WTC11 (cell line): ENCODE results near the gene GGA2. TPM values are rescaled to one million over a fixed set of nuclear protein-coding genes. Genes with fewer than 3 reads are reported as not detected.

ENCODE experiments used
- ATAC-seq: fragments of 200-7000 bp; cut with Tn5 transposase; 2 replicates; pipeline ENCODE4 v1.10.0; 2021; ENCODE audit warnings: mild to moderate bottlenecking, moderate library complexity
- CTCF ChIA-PET: fragments of 300-600 bp; sonication (Branson Sonifier 250); formaldehyde crosslinking; loops from one replicate; lab custom pipeline; 2021; ENCODE audit warnings: antibody characterized with exemption; lab: Charles Lee
- POLR2A ChIA-PET: fragments of 350-600 bp; sonication (Branson Sonifier 250); formaldehyde crosslinking; loops from one replicate; lab custom pipeline; 2021; ENCODE audit warnings: antibody characterized with exemption; lab: Charles Lee
- DNase-seq: peaks from one replicate; pipeline ENCODE4 v3.0.0; 2021; ENCODE audit warnings: low spot score
- H3K27ac Mint-ChIP-seq: 2 replicates; pipeline ENCODE4 v1.8.0; 2021; ENCODE audit warnings: mixed read lengths
- H3K27me3 Mint-ChIP-seq: 2 replicates; pipeline ENCODE4 v1.8.0; 2021; ENCODE audit warnings: low read depth, mild to moderate bottlenecking, moderate library complexity, mixed read lengths
- H3K36me3 Mint-ChIP-seq: 2 replicates; pipeline ENCODE4 v1.8.0; 2021; ENCODE audit warnings: mixed read lengths
- H3K4me1 Mint-ChIP-seq: 2 replicates; pipeline ENCODE4 v1.8.0; 2022; ENCODE audit warnings: mixed read lengths
- H3K4me3 Mint-ChIP-seq: 2 replicates; pipeline ENCODE4 v1.8.0; 2021; ENCODE audit warnings: mild to moderate bottlenecking, moderate library complexity, mixed read lengths
- H3K9me3 Mint-ChIP-seq: 2 replicates; pipeline ENCODE4 v1.8.0; 2021; ENCODE audit warnings: mixed read lengths
- ARID4B ChIP-seq: sonication (generic); formaldehyde crosslinking; IDR thresholded peaks from 2 replicates; pipeline ENCODE4 v1.8.0; 2023; ENCODE audit warnings: missing genetic modification reagents, mild to moderate bottlenecking, borderline replicate concordance
- ATF1 ChIP-seq: sonication (generic); formaldehyde crosslinking; IDR thresholded peaks from 2 replicates; pipeline ENCODE4 v1.8.1; 2023; ENCODE audit warnings: mild to moderate bottlenecking, moderate library complexity, missing genetic modification reagents
- CDX4 ChIP-seq: fragments of 250-450 bp; sonication (Bioruptor Pico); IDR thresholded peaks from 2 replicates; pipeline ENCODE4 v1.9.0; 2021; ENCODE audit warnings: moderate library complexity, mild to moderate bottlenecking, inconsistent platforms, borderline replicate concordance
- ELF4 ChIP-seq: sonication (generic); formaldehyde crosslinking; IDR thresholded peaks from 2 replicates; pipeline ENCODE4 v1.8.1; 2022; ENCODE audit warnings: low read depth, mild to moderate bottlenecking, moderate library complexity, missing genetic modification reagents
- ESRRA ChIP-seq: sonication (generic); formaldehyde crosslinking; IDR thresholded peaks from 2 replicates; pipeline ENCODE4 v1.8.1; 2022; ENCODE audit warnings: mild to moderate bottlenecking, missing genetic modification reagents, borderline replicate concordance
- MAX ChIP-seq: sonication (generic); formaldehyde crosslinking; IDR thresholded peaks from 2 replicates; pipeline ENCODE4 v1.8.0; 2022; ENCODE audit warnings: mild to moderate bottlenecking, missing genetic modification reagents
- MXD4 ChIP-seq: fragments of 250-450 bp; sonication (Bioruptor Pico); IDR thresholded peaks from 2 replicates; pipeline ENCODE4 v1.8.0; 2021; ENCODE audit warnings: mild to moderate bottlenecking, moderate library complexity, borderline replicate concordance
- MYBL2 ChIP-seq: sonication (generic); formaldehyde crosslinking; IDR thresholded peaks from 2 replicates; pipeline ENCODE4 v1.8.1; 2023; ENCODE audit warnings: mild to moderate bottlenecking, moderate library complexity, missing genetic modification reagents
- OVOL2 ChIP-seq: fragments of 250-450 bp; sonication (Bioruptor Pico); IDR thresholded peaks from 2 replicates; pipeline ENCODE4 v1.9.0; 2021; ENCODE audit warnings: mild to moderate bottlenecking, borderline replicate concordance
- PRRX2 ChIP-seq: fragments of 250-450 bp; sonication (Bioruptor Pico); IDR thresholded peaks from 2 replicates; pipeline ENCODE4 v1.8.0; 2021; ENCODE audit warnings: mild to moderate bottlenecking
- TEAD4 ChIP-seq: sonication (generic); formaldehyde crosslinking; IDR thresholded peaks from 2 replicates; pipeline ENCODE4 v1.8.0; 2022; ENCODE audit warnings: mild to moderate bottlenecking, missing genetic modification reagents
- ZBTB21 ChIP-seq: sonication (generic); formaldehyde crosslinking; IDR thresholded peaks from 2 replicates; pipeline ENCODE4 v1.8.1; 2023; ENCODE audit warnings: mild to moderate bottlenecking, missing genetic modification reagents, borderline replicate concordance
- ZMAT4 ChIP-seq: fragments of 250-450 bp; sonication (Bioruptor Pico); IDR thresholded peaks from 2 replicates; pipeline ENCODE4 v1.9.0; 2021; ENCODE audit warnings: mild to moderate bottlenecking
- ZNF121 ChIP-seq: sonication (generic); formaldehyde crosslinking; IDR thresholded peaks from 2 replicates; pipeline ENCODE4 v1.8.0; 2023; ENCODE audit warnings: missing genetic modification reagents
- total RNA-seq: library from RNA; stranded (reverse); gene quantifications from 3 replicates; pipeline ENCODE4 v1.2.3, GENCODE V29; 2021
- TF ChIP-seq, protein P1 (sequence below): sonication (generic); formaldehyde crosslinking; IDR thresholded peaks from 2 replicates; pipeline ENCODE4 v1.8.1; 2023; ENCODE audit warnings: mild to moderate bottlenecking, missing genetic modification reagents, moderate library complexity
- TF ChIP-seq, protein P2 (sequence below): sonication (generic); formaldehyde crosslinking; IDR thresholded peaks from 2 replicates; pipeline ENCODE4 v1.8.0; 2022; ENCODE audit warnings: mild to moderate bottlenecking, missing genetic modification reagents

Gene GGA2
- total RNA-seq, 1 experiment from 2014 or later, result 107 TPM

GRCh38 chr16:23505180-23505665 is 5.1 kb downstream of the GGA2 start (continued):
- no peak for TF ChIP-seq ZNF121
- no peak for TF ChIP-seq MYBL2
- TF ChIP-seq ZBTB21 (CRISPR knock-in tag), result no peak
- TF ChIP-seq OVOL2 (CRISPR knock-in tag), result no peak
- TF ChIP-seq, all 79 proteins: peak for 0

DNA sequence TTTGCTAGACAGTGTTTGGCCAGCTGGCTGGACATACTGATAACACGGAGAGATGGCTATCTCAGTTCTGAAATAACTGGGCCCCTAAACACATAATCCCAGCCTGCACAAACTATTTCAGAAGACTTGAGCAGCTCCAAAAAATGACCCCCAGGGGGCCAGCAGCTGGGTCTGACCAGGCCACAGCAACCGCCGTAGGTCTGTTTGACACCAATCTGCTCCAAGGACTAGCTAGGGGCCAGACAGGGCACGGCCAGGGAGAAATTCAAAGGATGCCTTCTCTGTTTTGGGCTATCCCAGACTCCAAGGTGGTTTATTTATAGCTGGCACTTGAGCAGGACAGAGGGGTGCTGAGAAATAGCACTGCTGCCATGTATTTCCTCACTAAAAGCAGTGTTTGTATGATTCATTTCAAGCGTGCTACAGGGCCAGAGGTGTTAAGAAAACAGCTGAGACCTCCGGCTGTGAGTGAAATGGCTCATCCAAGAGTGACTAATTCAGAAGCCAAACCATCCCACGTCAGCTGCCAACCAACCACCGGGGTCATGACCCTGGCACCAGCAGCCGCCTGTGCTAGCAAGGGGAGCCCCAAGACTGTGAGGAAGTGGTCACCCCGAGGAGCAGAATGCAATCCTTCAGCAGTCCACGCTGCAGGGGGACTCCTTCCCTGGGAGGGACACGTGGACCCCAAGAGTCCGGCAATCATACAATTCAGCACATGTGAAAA is 5.7 kb downstream of the GGA2 start:
- Mint-ChIP-seq H3K9me3 (no peaks in the 10 kb centered on the region), H3K36me3 (peaks cover 12% of the 10 kb centered on the region), H3K27me3 (no peaks in the 10 kb centered on the region), H3K4me3 (no peak overlapping the region), H3K4me1 (peaks cover 70% of the 10 kb centered on the region), H3K27ac (no peak overlapping the region)
- ChIA-PET POLR2A (no interaction called here), CTCF (interaction anchor here (0.7 to 2.0 kb wide), 4 partner anchors 16 to 93 kb away, joined by 3 to 6 read pairs (median 4); no protein-coding TSS in a partner anchor)
- DNase-seq (no peak), ATAC-seq (peak; percentile 10; the same call in 1 of the 2 replicates)
- TF ChIP-seq ARID4B (CRISPR knock-in tag) (no peak), MAX (CRISPR knock-in tag) (no peak), CDX4 (CRISPR knock-in tag) (no peak), ELF4 (CRISPR knock-in tag) (no peak), TEAD4 (CRISPR knock-in tag) (no peak), ESRRA (CRISPR knock-in tag) (no peak), PRRX2 (CRISPR knock-in tag) (no peak), ATF1 (no peak), MXD4 (CRISPR knock-in tag) (no peak), ZMAT4 (CRISPR knock-in tag) (no peak)
- TF ChIP-seq, protein P1, sequence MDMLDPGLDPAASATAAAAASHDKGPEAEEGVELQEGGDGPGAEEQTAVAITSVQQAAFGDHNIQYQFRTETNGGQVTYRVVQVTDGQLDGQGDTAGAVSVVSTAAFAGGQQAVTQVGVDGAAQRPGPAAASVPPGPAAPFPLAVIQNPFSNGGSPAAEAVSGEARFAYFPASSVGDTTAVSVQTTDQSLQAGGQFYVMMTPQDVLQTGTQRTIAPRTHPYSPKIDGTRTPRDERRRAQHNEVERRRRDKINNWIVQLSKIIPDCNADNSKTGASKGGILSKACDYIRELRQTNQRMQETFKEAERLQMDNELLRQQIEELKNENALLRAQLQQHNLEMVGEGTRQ (CRISPR knock-in tag), result no peak
- TF ChIP-seq, protein P2, sequence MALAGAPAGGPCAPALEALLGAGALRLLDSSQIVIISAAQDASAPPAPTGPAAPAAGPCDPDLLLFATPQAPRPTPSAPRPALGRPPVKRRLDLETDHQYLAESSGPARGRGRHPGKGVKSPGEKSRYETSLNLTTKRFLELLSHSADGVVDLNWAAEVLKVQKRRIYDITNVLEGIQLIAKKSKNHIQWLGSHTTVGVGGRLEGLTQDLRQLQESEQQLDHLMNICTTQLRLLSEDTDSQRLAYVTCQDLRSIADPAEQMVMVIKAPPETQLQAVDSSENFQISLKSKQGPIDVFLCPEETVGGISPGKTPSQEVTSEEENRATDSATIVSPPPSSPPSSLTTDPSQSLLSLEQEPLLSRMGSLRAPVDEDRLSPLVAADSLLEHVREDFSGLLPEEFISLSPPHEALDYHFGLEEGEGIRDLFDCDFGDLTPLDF, result no peak
